NCI-H526 treated with DMSO at 0.1 percent for 48 hours (cell line): ENCODE measurements around the gene LEMD2.

Experiments used
- DNase-seq: peaks from one replicate; lab custom pipeline; 2025; lab: John Stamatoyannopoulos, UW

The LEMD2 gene

DNA sequence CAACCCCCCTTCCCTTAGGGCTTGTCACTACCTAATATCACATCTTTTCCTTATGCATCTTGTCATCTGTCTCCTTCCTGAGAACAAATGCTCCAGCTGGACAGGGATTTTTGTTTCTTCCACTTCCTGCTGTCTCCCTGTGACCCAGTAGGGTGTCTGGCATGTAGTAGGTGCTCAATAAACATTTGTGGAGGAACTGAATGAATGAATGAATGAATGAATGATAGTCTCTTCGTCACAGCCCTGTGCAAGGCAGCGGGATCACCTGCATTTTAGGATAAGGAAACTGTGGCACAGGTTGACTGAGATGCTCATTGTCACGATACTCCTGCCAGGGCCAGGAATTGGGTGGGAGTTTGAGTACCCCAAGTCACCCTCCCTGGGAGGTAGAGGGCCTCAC is 14.2 kb downstream of the LEMD2 start:
- no peak for DNase-seq

DNA sequence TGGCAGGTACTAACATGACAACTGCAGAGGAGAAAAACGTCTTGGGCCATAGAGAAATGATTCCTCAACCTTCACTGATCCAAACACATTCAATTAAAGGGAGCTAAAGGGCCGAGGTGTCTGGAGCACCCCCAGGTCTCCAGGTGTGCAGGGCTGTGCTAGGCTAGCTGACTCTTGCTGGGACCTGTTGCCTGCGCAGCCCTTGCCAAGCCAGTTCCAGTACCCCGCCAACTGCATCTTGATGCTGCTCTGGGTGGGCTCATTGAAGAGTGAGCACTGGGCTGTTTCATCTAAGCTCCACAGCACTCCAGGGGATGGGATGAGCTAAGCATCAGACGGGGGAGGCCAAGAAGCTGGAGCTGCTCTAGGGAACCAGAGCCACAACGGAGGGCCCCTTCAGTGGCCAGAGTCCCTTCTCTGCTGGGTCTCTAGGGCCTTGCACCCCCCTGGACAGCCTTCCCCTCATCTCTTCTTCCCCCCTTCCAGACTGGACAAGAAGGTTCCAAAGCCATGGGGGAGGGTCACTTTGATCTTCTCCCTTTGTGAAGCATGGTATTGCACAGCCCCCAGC is 15.9 kb downstream of the LEMD2 start:
- no peak for DNase-seq

DNA sequence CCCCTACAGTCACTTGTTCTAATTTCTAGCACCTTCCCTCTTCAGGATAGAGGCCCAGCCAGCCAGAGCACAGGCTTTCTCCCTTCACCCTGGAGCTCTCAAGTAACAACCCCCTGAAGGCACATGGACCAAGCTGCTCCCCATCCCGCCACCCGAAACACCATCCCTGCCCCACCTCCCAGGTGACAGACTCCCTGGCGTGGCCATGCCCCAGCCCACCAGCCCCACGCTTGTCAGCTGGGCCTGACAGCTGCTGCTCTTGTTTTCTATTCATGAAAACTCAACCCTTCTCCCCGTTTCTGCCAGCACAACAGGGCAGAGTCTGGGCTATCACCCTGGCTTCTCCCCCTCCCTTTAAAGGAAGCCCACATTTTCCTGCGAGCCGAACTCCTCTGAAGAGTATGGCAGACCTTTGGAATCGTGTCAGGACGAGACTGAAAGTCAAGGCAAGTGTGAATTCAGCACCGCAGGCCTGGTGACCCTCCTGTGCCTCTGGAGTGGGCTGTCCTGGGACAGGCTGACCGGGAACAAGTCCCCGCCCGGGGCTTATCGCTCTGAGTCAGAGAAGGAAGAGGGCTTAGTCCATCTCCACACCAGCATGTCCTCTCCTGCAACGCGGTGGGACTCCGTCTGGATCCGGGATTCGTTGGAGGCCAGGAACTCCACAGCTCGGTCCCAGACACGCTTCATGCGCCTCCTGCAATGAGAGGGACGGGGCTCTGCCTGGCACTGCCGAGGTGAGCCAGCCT is 16.7 kb downstream of the LEMD2 start:
- no peak for DNase-seq

DNA sequence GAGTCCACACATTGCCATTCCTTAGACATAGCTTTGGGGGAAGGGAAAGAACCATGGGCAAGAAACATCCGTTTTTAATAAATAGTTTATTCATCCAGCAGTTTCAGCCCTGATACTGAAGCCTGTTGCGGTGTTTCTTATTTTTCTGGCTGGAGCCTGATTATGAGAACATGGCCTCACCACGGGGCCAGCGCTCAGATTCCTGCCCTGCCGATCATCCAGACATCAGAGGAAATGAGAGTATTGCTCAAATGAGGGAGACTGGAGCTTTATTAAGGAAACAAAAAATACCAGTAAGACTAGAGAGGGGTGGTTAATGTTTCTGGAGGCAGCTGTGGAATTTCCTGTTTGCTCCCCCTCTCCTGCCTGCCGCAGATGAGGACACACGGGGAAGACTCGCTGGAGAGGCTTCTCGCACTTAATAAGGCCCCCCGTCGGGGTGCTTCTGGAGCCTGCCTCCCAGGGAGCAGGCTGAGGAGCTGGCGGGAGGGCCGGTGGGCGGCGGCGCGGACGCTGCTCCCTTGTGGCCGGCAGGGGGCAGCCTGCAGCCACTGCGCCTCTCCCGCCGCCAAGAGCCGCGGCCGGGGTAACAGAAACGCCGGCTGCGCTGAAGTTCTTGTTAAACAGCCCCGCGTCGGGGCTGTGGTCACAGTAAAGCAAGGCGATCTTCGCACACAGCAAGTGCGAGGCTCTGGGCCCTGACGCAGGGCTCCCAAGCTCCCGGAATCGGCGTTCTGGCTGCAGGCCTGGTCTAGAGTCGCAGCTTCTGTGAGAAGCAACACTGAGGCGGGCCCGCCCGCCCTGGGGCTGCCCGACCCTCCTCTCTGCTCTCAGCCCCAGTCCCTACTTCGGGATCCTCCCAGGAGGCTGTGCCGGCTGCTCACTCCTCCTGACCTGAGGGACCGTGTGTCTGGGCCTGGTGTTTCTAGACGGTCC is 17.5 kb downstream of the LEMD2 start:
- peak; percentile 62 for DNase-seq

DNA sequence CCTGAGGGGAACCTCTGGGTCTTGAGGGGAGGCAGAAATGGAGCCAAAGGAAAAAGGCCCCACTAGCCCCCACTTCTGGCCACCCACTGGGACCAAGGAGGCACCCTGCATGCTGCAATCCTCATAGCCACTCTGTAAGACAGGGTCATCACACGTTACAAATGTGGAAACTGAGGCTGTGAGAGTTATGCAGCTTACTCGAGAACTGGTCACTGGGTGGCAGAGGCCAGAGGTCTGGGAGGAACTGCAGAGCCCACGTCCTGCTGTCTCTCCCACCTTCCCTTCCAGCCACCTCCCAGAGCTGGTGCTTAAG is 18.1 kb downstream of the LEMD2 start:
- DNase-seq = no peak

DNA sequence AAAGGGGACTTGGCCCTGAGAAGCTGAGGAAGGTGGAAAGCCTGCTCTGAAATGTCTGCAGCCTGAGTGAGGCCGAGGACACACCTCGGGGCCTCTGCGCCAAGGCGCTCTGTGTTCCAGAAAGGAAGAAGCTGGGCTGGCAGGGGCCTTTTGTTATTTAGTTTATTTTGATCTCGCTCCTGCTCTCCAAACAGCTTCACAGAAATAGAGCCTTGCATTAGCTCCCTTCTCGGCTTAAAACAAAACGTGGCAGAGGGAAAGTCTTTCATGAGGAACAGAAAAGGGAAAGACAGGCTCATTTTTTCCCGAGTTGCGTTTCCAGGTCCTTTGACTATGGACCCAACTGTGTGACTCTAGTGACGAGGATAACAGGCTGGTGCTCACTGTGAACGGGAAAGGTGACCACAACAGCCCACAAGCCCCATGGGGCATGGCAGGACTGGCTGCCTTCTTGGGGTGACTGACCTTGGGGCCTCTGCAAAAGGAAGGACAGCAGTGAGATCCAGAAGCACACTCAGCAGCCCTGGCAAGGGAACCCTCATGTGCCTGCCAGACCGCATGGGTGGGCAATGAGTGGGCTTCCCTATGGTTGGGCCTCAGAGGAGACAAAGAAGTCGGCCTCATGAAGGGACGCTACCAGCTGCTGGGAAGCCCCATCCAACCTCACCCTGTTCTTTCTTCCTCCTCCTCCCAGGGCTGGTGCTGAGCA is 18.7 kb downstream of the LEMD2 start:
- no peak for DNase-seq

DNA sequence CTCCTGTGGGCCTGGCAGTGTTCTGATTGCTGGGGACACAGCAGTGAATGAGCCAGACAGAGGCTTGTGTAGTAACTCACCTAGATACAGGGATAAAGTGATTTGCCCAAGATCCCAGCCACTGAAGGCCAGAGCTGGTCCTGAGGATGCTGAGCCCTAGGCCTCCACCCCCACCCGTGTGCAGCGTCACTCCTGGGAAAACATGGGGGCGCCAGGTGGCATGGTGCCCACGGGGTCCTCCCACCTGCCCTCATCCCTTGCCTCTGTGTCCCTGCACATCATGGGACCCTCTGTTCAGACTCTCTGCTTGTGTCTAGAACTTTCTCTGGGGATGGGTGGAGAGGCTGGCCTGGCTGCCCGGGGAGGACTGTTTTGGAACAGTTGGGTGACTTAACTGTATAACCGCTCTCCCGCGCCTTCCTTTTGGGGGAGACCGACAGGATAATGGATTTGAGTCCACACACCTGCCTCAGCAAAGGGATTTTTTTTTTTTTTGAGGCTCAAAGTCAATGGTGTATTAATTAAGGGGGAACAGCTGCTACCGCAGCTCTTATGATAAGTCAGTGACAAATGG is 19.6 kb downstream of the LEMD2 start:
- no peak for DNase-seq

DNA sequence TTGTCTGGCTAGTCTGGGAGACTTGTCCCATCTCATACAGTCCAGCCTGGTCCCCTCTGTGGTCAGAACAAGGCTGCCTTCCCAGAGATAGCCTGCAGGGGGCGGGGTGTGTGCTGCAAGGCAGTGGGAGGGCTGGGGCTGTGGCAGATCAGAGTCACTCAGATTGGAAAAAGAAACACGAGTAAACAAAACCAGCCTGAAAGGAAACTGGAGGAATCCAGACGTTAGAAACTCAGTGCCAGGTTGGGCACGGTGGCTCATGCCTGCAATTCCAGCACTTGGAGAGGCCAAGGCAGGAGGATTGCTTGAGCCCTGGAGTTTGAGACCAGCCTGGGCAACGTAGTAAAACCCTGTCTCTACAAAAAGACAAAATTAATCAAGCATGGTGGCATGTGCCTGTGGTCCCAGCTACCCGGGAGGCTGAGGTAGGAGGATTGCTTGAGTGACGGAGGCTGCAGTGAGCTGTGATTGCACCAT is 20.2 kb downstream of the LEMD2 start:
- DNase-seq = peak; percentile 14

DNA sequence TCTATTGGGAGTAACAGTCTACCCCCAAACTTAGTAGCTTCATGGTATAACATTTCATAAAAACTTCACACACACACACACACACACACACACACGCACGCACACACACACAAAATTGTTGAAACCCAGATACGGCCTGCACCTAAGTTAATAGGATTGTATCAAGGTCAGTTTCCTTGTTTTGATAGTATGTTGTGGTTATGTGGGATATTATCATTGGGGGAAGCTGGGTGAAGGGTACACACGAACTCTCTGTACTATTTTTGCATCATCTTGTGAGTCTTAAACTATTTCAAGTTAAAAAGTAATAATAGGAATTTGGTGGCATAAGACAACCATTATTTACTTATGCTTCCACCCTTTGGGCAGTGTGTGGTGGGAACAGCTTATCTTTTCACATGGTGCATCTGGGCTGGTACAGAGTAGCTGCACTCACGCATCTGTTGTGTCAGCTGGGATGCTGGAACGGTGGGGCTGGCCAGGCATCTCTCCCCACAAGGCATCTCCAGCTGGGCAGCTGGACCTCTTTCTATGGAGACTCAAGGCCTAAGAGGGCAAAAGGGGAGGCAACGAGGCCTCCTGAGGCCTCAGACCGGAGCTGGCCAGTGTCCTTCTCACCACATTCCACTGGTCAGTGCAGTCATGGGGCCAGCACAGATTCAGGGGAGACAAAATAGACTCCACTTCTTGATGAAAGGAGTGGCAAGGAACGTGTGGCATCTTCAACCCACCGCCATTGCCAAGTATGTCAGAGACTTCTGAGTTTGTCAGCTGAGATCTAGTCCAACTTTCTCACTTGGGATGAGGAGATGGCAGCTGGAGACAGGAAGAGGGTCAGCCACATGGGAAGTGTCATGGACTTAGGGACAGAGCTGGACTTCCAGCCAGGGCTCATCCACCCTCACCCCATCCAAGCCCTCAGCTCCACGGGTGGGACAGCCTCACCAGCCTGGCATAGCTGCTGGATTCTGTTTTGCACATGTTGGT is 21.7 kb downstream of the LEMD2 start:
- no peak for DNase-seq

DNA sequence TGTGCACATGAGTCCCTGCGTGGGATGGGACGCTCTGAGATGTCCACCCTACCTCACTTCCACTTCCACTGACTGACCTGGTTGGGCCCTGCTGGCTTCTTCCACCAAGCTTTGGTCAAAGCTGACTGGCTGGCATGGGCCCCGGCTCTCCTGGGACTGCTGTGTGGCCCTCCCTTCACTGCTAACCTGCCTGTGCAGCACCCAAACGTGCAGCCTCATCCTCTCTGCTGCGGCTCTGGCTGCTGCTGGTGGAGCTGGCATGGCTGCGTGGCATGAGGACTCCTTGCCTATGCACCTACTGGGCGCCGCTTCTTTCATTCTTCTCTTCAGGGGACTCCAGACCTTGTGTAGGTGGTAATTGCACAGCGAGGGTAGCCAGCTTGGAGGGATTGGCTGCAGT is 23.6 kb downstream of the LEMD2 start:
- DNase-seq = no peak

DNA sequence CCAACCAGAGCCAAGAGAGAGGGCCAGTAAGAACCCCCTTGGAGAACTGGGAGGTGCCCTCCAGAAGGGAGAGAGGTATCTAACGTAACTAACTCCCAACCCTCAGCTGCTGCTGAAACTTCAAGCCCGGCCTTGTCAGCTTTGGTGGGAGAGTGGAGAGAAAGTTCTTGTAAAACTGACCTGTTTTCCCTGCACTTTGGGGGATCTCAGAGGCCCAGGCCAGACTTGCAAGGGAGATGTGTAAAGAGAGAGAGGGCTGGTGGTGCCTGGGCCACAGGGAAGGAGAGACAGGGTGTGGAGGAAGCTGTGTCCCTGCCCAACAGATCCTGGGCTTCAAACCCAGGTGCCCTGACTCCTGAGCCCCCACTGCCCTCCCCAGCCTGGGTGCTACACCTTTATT is 24.9 kb downstream of the LEMD2 start:
- no peak for DNase-seq

DNA sequence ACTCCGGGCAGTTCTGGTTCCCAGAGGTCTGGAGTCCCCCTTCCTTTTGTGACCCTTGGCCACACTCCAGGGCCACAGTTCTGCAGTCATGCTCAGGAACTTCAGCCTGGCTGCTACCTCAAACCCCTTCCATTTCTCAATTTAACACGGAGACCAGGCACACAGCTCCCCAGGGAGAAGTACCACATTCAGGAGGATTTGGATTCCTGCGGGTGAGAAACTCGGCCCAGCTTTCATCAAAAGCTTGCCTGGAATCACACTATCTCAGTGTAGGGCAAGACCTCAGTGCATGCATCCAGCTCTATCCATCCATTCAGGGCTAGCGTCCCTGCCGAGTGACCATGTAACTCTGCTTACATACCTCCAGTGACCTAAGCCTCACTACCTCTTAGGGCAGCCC is 25.4 kb downstream of the LEMD2 start:
- DNase-seq = no peak

DNA sequence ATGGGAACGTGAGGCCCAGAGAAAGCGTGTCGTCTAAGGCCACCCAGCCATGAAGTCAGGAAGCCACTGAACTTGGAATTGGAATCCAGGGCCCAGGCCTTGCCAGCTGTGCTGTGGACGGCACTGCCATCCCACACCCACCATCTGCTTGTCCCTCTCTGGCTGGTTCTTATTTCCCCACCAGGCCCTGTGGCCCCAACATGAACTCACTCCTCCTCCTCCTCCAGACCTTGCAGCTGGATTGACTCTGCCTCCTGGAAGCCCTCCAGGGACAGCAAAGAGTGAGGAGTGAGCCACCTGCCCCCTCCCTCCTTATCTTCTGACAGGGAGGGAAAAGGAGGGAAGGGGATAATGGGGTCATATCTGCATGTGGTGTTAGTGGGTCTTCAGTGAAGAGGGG is 26.2 kb downstream of the LEMD2 start:
- DNase-seq = no peak

DNA sequence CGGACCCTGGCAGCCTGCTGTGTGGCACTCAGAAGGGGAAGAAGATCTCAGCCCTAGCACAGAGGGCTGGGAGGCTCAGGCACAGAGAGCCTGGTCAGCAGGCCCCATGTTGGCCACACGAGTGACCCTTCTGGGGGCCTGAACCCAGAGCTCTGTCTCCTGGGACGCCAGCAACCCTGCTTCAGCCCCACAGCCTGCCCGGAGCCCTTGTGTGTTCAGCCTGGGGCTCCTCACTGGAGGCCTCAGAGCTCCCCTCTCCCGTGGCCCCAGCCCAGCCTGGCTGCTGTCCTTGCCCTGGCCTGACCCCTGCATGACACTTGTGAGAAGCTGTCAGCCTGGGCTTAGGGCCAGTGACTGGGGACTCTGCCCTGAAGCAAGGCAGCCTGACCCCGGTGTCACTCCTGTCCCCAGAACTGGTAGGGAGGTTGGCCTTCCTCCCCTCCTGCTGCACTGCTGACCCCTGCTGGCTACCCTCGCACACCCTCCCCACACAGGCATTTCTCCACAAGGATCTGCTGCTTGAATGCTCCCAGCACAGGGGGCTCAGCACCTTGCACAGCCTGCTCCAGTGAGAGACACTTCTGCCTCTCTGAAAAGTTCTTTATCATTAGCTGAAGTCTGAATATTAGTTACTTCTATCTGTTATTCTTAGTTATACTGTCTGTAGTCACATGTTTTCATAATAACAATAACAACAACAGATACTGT is 26.9 kb downstream of the LEMD2 start:
- DNase-seq = no peak

DNA sequence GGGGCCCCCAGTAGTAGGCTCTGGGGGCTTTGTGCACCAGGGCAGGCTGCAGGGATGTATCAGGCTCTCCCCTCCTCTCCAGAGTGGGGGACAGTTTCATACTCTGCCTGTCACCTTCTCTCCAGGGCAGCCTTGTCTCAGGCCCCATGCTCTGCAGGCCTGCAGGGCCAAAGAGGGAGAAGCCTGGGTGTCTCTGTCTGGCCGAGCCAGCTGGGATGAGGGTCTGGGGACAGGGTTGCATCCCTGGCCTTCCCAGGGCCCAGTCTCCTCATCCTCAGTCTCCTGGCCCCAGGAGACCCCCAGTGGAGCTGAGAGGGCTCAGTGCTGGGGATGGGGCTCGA is 27.4 kb downstream of the LEMD2 start:
- DNase-seq = no peak

DNA sequence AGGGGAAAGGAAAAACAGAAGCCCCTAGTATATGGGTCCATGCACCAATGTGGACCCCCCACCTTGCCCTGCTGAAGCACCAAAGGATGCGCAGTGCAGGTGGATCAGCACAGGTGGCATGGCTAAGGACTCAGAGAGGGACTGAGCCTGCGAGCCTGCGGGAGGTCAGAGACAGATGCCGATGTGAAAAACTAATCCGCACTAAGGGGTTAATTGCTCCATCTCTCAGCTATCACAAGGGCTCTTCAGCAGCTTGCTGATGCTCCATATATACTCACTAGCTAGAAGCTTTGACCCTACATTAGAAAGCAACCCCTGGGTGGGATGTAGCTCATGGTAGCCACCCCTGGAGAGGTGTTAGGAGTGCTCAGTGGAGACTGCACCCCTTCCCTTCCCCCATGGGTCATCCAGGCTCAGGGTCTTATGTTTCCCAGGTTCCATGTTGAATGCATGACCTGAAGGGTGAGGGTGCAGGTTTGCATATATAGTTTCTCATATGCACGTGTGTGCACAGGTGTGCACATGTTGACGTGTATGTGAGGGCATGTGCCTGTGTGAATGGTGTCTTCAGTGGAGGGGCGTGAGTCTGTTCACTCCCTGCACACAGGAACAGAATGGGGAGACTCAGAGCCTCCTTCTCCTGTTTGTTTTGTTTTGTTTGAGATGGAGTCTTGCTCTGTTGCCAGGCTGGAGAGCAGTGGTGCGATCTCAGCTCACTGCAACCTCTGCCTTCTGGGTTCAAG is 28.9 kb downstream of the LEMD2 start:
- no peak for DNase-seq

DNA sequence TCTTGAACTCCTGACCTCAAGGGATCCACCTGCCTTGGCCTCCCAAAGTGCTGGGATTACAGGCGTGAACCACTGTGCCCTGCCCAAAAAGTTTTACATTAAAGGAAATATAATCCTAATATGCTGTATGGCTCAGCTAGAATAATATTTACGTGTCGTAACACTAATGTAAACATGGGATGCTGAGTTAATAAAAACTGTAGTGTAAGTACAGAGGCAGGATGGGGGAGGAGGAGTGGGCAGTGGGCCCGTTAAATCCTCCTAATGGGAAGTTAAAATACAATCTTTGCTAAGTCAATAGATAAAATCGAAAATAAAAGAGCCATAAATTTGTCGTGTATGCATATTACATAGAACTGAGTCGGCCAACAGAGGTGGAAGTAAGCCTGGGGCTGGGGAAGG is 30.1 kb downstream of the LEMD2 start:
- no peak for DNase-seq

DNA sequence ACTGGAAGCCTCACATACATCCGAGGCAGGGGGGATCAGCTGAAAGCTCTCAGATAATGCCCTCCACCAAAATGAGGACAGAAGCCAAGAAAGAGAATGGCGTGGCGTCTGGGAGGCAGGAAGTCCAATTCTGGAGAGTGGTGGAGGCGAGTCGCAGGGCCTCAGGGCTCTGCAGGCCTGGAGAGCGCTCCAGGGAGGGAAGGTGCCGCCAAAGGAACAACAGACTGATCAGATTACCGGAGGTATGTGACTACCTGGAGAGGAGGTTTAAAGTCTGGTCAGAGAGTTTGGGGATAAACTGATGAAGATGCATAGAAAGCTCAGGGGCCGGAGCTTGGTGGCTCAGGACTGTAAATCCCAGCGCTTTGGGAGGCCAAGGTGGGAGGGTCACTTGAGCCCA is 31.0 kb downstream of the LEMD2 start:
- DNase-seq = no peak

DNA sequence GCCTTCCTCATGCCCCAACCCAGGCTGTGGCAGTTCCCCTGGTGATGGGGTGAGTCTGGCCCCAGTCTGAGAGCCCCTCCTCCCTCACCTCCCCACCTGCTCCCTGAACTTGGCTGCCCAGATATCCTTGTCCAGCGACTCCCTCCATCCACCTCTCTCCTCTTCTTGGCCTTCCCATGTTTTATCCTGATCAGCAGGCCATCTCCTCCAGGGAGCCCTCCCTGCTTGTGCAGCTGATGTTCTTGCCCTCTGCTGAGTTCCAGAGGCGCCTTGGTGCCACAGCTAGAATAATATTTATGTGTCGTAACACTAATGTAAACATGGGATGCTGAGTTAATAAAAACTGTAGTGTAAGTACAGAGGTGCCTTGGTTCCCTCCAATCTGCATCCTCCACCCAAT is 31.8 kb downstream of the LEMD2 start:
- no peak for DNase-seq
